Body of pancreas (tissue), 4 donors: ENCODE measurements around the gene CTNNB1.

Experiments
- CTCF ChIP-seq, 7 experiments: fragments of 450-650 bp in 4 of 7; fragments of 200-600 bp in 3 of 7; sonication (generic) in 3 of 7; IDR thresholded peaks; one replicate each; pipeline ENCODE4 v1.5.1; 2016 to 2019; ENCODE audit warnings: antibody characterized with exemption in 7 of 7
- POLR2A ChIP-seq, 3 donors: fragments of 450-650 bp; IDR thresholded peaks; one replicate each; pipeline ENCODE4 v1.6.1; 2016; ENCODE audit warnings: antibody characterized with exemption in 3 of 3, mild to moderate bottlenecking in 2 of 3

GRCh38 chr3:41184394-41184793 is 14.9 kb upstream of the CTNNB1 start:
- TF ChIP-seq POLR2A (IDR thresholded peaks at IDR 0.05) (no peak), CTCF (IDR thresholded peaks at IDR 0.05) (no peak)
